HG03175 (cell line): ENCODE measurements around the gene ACOXL.

Source experiments
- ATAC-seq: cut with Tn5 transposase; IDR thresholded peaks from one replicate; pipeline ENCODE4 v1.9.1; 2021; ENCODE audit warnings: mild to moderate bottlenecking, moderate library complexity; ENCODE audit not compliant: unreplicated experiment

The ACOXL gene

DNA sequence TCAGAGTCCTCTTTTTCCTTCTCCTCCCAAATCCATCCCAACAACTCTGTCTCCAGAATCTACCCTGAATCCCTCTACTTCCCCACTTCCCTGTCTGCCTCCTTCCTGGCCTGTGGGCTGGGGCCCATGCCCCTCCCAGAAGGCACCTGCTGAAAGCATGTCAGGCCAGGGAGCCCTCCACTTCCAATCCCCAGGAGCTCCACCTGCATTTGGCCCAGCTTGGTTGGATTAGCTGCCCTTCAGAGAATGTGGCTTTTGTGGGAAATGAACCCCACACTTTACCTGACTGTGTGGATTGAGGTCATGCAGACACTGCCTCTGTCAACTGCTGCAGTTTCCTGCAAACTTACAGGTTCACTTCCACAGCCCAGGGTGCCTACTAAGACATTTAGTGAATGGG is 58.5 kb downstream of the ACOXL start:
- no peak for ATAC-seq

DNA sequence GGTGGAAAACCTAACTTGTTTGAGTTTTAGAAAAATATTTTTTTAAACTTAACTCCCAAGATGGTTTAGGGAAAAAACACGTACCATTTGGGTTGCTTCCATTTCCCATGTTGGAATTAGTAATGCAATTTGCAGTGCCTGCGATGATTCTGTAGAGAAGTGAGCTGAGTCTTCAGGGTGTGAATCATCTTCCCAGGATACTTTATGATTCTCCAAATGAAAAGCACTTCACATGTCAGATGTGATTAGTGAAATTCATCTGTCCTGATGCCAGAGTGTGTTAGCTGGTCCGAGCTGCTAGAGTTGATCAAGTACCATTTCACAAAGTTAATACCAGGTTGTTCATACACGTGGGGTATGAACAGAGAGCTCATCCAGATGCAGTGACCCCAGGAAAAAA is 59.1 kb downstream of the ACOXL start:
- ATAC-seq, result no peak

DNA sequence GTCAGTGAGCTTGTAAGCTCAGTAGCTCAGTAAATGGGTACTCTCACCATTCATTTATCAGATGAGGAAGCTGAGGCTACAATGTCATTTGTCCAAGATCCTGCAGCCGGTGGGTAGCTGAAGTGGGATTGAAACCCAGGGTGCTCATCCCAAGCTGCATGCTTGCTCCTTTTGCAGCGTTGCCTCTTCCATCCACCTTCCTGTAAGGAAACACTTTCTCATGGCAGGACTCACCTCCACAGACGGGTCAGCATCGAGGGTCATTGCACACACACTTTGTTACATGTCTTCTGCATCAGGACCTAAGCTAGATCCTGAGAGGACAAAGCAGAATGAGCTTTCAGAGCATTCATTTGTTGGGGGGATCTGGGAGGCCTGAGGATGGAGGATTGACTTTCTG is 60.7 kb downstream of the ACOXL start:
- no peak for ATAC-seq

DNA sequence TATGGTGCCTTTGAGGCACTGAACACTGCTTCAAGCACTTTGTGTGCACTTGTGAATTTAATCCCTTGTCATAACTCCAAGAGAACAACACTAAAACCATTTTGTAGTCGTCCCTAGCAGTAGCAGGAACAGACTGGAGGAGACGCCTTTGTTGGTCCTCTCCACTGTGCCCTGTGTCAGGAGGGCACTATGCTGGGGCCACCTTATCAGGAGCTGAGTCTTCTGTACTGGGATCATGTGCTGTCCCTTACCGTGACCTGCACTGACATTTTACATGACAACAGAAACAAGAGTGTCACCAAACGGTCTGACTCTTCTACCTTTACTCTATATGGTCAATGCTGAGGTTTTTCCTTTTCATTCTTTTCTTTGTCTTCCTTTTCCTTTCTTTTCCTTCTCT is 62.0 kb downstream of the ACOXL start:
- no peak for ATAC-seq

DNA sequence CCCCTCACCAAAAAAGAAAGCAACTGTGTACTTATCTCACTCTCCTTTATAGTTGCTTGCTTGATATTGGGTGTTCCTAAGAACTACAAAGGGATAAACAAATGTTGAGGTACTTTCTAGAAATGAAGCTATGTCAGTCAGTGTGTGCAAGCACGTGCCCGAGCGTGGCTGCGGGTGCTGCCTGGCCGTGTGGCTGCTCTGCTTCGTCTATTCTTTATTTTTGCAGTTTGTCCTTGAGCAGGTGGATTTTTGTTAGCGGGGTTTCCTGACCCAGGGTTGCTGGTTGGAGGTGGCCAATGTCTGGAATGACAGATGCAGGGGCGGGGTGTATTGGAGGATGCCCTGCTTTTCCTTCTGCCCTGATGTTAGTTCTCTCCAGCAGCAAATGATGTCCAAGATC is 62.6 kb downstream of the ACOXL start:
- ATAC-seq, result no peak

DNA sequence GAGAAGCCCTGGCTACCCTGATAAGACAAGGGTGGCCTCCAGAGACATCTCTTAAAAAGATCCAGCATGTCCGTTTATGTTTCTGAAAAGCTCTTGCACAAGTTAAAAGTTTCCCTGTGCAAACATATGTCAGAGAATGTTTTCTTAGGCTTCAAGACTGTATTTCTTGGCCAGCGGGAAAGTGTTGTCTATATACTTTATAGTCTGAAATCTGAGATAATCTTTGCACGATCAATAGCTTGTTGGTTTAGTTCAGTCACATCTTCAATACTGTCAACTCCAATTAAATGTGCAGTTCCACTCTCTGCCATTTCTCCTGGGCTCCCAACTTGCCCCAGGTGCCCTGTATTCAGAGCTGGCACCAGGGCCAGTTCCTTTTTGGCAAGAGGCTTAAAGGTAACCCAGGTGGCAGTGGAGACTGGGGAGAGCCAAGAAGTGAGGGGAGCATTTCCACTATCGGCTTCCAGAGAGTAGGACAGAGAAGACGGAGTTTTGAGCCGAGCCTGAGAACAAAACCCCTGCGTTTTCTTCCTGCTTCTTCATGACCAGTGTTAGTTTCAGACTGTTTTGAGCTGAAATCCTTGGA is 64.4 kb downstream of the ACOXL start:
- no peak for ATAC-seq

DNA sequence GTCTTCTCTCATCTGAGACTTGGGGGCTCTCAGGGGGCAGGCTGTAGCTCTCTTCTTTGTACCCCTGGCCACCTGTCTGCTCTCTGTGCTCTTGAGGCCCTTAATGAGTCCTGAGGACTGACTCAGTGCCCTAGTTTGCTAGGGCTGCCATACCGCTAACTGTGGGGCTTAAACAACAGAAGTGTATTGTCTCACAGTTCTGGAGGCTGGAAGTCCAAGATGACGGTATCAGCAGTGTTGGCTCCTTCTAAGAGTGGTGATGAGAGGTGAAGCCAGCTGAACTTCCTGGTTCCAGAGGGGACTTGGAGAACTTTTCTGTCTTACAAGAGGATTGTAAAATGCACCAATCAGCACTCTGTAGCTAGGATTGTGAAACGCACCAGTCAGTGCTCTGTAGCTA is 67.0 kb downstream of the ACOXL start:
- ATAC-seq, result no peak

DNA sequence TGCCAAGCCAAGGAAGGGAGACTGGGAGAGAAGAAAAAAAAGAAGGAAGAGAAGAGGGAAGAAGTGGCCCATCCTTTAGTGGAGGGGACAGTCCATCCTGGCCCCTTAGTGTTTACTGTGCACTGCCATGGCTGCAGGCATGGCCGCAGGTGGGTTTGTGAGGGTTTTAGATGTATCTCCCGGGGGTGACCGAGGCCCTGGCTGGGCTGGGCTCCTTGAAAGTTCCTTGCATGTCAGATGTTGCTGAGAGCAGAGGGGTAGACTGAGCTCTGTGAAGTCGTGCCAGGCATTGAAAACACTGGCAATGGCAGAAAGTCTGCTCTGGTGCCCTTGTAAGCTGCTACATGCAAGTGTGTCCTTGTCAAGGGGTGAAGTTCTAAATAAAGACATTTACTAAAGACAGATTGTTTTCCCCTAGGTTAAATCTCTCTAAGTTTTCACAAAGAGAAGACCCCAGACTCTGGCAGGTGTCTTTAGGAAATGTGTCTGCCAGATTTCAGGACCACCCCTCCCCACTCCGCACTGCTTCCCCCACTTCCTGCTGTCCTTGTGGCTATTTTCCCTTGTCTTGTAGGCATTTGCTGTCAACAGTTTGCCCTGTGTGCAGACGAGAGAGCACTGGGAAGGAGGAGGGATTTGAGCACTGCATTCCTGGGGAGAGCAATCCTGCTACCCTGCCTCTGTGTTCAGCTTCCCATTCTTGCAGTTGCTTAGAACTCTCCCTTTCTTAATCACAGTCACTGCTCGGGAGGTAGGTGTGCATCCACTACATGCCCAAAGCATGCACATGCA is 68.4 kb downstream of the ACOXL start:
- ATAC-seq, result no peak

DNA sequence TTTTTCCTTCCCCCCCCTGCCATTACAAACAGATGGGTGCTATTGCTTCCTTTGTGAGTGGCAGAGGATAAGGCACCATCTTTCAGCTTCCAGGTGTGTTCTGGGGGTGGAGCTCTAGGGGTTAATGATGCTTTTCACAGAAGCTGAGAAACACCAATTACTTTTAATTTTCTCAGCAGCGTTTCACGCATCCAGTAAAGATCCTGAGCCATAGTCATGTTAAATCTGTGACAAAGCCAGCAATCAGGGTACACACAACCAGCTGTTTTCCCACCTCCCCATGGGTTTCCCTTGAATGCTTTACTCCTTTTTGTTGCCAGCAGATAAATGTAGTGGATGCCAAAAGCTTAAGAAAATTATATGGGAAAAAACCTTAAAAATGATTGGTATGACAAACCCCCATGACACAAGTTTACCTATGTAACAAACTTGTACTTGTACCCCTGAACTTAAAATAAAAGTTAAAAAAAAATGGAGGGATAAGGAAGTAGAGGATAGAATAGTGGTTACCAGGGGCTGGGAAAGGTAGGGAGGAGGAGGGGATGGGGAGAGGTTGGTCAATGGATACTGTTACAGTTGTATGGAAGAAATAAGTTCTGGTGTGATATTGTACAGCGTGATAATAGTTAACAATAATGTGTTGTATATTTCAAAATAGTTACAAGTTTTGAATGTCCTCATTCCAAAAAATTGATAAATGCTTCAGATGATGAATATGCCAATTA is 70.0 kb downstream of the ACOXL start:
- no peak for ATAC-seq

DNA sequence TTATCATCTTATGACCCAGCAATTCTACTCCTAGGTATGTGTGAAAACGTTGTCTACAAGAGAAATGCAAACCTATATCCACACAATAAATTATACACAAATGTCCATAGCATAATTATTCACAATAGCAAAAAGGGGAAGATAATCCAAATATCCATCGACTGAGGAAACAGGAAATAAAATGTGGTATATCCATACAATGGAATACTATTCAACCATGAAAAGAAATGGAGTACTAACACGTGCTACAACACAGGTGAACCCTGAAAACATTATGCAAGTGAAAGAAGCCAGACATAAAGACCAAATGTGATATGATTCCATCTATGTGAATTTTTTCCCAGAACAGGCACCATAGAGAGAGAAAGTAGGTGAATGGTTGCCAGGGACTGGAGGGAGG is 72.1 kb downstream of the ACOXL start:
- no peak for ATAC-seq

DNA sequence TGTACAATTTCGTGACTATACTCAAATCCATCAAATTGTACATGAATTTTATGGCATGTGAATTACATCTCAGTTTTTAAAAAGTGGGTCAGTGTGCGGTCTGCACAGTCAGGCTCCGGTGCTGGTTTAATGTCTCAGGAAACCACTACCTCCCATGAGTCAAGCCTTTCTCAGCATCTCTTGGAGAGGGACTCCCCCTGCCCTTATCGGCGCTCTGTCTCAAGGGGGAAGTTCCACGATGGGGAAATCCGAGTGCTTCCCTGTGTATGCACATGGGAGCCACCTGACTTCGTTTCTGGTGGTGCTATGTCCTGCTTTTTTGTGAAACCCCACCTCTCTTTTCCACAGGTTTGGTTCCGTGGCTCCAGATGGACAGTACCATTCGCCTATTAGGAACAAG is 72.5 kb downstream of the ACOXL start:
- no peak for ATAC-seq

DNA sequence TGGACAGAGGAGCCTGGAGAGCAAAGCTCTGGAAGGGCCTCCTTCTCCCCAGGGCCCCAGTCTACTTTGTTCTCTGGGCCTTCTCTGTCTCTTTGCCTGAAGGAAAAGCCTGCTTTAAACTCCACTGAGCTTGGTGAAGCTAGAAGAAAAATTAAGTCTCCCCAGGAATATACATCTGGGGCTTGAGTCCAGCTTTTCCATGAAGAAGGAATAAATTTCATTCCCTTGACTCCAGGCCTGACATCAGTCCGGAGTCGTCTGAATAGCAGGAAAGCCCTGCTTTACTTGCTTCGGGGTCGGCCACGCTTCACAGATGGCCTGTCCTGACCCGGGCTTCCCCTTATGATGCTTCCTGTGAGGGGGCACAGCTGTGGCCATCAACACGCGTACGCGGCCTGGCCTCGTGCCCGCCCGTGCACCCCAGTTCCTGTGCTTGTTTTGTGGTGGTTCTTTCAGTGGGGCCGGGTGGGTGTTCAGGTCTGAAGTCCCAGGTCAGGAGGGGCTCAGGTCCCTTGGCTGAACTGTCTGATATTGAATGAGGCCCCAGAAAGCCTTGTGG is 73.6 kb downstream of the ACOXL start:
- no peak for ATAC-seq

DNA sequence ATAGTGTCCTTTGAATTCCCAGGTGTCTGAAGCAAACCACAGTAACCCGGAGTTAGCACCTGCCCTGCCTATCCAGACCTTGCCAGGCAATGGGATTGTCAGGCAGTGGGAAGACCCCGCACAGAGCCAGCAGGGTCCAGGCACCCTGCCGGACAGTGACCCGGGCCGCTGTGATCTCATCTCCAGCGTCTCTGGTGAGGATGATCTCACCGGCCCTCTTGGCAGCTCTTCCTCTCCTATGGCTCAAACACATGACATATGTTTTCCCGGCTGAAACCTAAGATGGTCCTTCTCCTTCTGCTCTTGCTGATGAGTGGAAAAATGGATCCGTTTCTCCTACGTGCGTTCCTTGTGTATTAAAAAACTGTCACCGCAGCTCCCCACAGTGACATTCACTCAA is 75.1 kb downstream of the ACOXL start:
- no peak for ATAC-seq

DNA sequence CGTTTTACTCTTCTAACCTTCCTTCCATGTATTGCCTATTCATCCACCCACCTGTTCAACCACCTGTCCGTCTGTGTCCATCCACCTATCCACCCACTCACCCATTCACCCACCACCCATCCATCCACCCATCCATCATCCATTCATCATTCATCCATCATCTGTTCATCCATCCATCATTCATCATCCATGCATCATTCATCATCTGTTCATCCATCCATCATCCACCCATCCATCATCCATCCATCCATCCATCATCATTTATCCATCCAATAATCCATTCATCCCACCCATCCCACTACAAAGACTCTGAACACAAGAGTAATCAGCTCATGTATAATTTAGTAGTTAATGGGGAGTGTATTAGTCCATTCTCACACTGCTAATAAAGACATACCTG is 78.0 kb downstream of the ACOXL start:
- ATAC-seq, result no peak

DNA sequence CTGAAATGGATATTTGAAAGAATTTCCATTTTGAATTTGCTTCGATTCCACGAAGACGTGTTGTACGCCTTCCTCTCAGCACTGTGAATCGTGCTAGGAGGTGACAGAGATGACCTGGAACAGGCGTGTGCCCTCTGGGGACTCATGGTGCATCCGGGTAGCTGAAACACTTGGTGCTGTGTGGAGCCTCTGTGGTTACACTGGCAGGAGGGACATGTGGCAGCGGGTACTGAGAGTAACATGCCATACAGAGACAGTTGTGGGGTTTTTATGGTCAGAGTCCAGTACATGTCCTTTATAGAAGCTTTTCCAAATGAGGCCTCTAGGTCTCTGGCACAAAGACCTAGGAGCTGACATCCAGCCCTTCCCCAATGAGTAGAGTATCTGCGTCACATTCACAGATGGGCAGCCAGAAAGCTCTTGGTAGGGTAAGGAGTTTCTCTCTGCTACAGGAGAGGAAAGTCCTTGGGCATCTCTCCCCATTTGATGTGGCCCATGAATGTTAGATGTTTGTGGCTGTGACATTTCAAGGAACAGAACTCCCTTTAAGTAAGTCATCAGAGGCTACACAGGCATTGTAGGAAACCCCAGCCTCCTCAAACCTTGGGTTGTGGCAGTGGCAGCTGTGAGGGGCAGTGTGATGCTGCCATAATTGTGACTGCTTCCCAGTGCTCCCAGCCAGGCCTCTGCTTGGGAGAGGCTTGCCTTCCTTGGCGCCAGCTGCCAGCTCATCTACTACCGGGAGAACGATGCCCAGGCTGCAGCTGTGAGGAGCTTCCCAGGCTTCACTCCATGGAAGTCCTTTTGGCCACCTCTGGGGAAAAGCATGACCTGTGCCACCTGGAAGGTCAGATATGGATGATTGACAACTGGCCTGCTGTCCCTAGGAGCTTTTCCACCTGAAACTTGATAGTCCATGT is 80.6 kb downstream of the ACOXL start:
- no peak for ATAC-seq

DNA sequence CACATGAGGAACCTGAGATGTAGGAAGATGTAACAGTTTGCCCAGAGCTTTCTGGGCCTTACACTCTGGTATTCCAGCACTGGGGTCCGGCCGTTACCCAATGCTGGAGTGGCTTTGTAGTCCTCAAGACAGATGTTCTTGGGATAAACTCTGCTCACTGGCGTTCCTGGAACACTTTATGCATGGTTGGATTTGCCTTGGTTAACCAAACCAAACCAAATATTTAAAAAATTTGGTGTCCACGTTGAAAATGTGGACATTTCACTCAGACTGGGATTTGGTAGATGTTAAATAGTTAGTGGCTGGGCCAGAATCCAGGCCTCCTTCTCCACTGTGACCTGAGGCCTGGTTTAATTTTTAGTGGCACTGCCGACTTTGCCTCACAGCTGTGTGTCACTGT is 81.5 kb downstream of the ACOXL start:
- no peak for ATAC-seq

DNA sequence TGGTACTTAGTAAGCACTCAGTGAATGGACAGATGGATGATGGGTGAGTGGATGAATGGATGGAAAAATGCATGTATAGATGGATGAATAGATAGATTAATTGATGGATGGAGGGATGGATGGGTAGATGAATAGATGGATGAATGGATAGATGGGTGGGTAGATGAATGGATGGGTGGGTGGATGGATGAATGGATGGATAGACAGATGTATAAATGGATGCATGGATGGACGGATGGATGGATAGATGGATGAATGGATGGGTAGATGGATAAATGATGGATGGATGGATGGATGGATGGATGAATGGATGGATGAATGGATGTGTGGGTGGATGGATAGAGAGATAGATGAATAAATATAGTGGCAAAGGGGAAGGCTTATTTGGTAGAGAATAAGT is 83.6 kb downstream of the ACOXL start:
- ATAC-seq, result no peak

DNA sequence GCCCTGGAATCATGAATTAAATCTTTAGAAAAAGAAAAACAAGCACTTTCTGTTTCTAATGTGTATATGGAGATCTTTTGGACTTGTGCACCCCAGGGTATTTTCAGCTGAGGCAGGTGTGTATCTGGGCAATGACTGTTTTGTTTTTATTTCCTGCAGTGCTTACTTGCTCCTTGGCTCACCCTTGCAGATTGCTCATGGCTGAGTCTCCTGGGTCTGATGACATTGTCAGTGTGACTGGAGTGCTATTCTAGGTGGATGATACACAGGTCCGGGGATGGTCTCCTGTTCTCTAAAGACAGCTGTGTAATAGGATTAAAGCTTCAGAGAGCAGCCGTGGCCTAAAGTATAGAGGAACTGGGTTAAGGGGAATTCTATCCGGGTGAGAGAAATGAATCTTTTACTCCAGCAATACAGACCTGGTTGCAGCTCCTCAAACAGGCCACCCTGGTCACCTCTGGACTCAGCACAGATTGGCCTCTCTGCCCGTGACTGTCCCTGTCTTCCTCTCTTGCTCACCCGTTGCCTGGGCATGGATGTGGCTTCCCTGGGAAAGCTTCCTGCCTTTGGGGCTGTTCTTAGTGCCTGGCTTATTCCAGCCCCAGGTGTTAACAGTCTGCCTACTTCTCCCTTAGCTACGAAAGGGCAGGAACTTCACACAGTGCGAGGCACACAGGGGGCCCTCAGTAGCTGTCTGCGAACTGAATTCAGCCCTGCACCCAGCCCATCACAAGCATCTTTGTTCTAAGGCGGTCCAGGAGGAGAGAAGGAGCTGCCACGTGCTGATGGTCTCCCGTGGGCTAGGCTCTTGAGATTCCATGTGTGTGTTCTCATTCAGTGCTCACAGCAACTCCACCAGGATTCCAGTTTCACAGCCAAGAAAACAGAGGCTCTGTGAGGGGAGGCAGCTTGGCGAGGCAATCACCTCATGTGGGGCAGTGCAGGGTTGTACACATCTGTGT is 84.3 kb downstream of the ACOXL start:
- ATAC-seq, result no peak

DNA sequence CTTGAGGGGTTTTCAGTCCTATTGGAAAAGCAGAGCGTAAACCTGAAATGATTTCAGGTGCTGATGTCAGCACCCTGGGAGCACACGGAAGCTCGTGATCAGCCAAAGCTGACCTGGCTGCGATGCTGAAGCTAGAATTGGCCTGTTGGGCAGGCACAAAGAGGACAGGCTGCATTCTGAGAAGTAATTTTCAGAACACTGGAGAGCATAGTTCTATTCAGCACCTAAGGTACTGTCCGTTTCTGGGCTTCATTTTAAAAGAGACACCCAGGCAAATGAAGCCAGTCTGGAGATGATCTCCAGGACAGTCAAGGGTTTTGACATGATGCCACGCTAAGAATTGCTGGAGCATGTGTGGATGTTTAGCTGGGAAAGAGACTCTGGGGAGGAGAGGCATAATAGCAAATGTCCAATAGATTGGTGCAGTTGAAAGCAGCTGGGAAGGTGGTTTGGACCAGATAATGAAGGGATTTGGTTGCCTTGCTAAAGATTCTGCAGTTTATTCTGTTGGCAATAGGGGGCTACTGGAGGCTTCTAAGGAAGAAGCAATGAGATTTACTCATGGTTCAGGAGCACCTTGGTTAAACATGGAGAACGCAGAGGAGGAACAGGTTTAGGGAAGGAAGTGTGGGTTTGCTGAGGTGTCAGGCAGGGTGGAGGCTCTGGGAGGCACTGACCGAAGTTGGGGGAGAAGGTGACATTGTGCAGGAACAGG is 86.6 kb downstream of the ACOXL start:
- ATAC-seq, result no peak
